ENCODE measurements around the gene SMARCA1.

DNA sequence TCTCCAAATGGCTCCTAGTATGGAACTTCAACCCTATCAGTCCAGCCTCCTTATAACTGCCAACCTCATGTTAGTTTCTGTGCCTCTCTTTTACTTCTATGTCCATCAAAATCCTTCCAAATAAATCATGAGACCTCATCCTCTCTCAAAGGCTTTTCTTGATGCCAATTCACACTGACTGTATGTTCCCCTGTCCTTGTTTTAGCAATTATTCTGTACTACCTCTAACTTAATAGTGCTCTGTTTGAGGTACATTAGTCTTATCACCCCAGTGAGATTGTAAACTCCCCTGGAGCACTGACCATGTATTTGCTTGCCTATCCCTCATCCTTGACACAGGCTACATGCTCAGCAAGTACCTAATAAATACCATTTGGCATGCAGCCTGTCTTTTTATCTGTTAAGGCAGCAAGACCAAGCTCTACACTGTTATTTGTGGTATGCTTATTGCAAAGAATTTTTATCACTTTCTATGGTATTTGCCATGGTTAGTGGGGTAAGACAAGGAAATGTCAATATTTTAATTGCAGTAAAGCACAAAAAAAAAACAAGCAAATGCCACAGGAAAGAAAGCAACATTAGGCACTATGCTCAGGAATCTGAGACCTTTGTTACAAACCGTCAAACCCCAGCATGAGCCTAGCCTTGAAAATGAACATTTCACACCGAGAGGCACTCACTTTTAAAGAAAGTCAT is 119.2 kb downstream of the SMARCA1 start:
- no peak for TF ChIP-seq NR2C2 (CRISPR knock-in tag; IDR thresholded peaks at IDR 0.05)
- no peak for TF ChIP-seq ZNF281 (CRISPR knock-in tag; IDR thresholded peaks at IDR 0.05)

Data from WTC11 (cell line).